NCI-H526 (cell line): ENCODE results near the gene CMC1.
A peak's percentile ranks its signal among the peaks of the same experiment; 100 is the strongest.

Experiments used
- DNase-seq, 2 experiments: peaks; one replicate each; lab custom pipeline; 2025; lab: John Stamatoyannopoulos, UW

The CMC1 gene

GRCh38 chr3:28300345-28300962 lies 59.0 kb downstream of the CMC1 start:
- DNase-seq = no peak

GRCh38 chr3:28301688-28302087 lies 60.3 kb downstream of the CMC1 start:
- no peak for DNase-seq

DNA sequence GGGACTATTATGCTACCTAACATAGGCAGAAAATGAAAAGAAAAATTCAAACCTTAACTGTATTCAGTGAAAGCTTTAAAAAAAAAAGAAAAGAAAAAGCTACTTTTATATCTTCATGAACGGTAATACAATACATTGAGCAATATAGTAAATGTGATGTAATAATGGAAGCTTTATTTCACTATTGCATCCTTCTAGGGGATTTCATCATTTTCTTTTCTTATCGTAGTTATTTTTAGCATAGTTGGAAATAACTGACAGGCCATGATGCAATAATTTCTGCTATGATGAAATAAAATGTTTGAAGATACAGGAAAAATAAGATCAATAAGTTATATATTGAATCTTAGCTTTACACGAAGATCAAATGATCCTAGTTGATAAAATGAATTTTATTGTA lies 66.8 kb downstream of the CMC1 start:
- DNase-seq = no peak

GRCh38 chr3:28315711-28316110 lies 74.3 kb downstream of the CMC1 start:
- no peak for DNase-seq

DNA sequence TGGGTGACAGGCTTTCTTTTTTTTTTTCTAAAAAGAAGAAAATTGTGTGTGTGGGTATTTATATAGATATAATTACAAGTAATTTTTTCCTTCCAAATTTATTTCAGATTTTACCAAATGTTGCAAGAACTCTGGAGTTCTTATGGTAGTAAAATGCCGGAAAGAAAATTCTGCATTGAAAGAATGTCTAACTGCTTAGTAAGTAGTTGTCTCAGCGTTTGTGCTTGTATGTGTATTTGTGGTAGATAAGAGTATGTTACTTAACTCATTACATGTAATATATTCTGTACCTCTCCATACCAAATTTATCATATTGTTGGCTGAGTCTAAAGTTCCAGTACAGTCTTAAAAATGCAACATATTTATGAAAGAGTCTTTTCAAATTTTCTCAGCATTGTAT lies 74.8 kb downstream of the CMC1 start:
- DNase-seq = no peak

- peak in 1 of 2 experiments; percentile 68 for DNase-seq
These were observed 76.1 kb downstream of the CMC1 start for GRCh38 chr3:28317438-28318022.

DNA sequence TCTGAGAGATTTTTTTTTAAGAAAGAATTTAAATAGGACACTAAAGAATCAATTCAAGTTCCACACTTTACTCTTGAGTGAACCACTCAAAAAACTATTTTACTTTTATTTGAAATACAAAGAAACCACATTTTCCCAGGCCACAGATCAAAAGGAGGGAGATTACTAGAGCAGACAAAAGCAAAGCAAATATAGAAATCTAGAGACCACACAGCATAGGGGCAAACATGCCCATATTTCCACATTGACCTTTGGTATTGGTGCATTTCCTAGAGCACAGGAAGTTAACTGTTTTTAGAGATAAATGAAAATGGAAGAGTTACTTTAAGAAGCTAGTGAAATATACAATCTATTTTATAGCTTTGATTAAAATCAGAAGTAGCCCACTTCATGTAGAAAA lies 79.6 kb downstream of the CMC1 start:
- no peak for DNase-seq

DNA sequence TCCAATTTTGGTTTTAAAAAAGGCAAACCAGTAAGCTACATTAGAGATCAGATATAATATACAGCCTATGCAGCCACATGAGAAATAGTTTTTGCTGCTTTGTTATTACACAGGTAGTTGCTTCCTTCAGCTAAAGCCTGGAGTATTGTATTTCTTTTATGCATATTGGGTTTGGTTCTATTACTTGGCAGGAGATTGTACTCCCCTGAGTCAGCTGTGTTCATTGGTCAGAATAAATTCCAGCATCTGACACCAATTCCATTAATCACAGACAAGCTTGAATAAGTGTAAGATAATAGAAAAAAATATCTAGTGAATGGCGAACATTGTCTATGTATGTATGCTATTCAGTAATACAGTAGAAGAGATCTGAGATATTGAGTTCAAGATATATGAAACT lies 81.0 kb downstream of the CMC1 start:
- DNase-seq = no peak

DNA sequence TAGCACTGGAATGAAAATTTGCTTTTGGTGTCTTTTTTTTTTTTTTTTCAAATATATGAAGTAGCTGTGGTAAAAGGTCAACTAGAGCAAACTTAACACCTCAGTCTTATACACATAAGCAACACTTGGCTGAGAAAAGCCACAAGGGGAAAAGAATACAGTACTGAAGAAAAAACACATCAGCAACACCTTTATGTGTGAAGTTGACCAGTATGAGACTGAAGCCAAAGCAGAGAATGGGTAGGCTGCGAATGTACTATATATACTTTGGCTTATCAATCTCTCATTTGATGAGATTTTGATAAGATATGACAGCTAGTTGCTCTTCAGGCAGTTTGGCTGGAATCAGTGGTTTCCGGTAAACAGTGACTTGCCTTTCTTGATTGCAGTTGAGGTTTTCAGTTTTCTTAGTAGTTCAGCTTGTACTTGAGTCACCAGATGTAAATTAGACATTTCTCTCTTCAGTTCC lies 85.1 kb downstream of the CMC1 start:
- no peak for DNase-seq

DNA sequence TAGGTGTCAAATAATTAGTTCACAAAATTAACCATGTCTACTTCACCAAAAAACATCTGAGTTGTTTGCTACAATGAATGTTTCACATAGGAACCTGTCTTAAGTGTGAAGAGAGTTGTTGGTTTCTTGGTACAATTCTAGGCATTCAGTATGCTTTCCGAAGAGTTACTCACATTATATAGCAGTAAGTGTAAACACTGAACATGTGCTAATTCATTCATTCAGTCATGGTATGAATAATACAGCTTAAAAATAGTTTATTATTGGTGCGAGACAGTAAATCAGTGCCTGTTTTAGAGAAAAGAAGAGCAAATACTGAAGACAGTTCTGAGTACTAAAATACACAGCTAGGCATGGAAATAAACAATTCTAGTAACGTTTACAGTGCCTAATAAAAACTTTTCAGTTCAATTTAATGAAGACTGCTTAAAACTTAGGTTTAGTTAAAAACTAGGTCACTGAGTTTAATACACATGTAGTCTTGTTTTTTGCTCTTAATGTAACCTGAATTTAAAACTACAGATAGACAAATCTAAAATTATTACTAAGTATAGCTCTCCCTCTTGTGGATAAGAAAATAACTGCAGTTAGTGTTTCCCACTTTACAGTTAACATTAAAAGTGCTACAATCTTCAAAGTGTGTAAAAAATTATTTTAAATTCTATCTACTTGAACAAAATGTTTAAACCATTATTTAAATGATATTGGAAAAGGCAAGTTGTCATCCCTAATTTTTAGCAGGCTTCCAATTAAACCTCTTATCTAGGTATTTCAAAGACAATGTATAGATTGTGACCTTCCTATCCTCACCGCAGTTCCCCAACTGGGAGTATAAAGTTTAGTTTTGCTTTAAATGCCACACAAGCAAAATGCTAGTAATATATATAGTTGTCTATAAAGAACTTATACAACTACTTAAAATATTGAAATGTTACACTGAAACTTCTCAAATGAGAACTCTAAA lies 87.1 kb downstream of the CMC1 start:
- DNase-seq = peak in 1 of 2 experiments; percentile 51

DNA sequence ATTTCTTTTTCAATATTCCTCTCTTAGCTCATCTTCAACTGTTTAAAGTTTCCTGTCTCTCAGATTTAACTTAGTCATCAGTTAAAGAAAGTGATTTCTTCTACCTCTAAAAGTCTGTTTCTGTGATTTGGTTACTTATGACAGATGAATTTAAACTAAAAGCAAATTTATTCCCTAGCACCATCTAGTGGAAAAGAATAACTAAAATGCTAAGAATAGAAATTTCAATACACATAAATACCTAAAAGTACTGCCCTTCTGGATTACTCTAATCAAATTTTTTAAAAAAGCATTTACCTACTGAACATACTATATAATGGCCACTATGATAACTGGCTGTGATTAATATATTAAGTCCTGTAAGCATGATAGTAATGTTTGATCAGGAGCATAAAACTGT lies 93.1 kb downstream of the CMC1 start:
- DNase-seq = no peak

- DNase-seq = no peak
These were observed 93.8 kb downstream of the CMC1 start for GRCh38 chr3:28335246-28335645.

- DNase-seq = no peak
These were observed 95.8 kb downstream of the CMC1 start for GRCh38 chr3:28337230-28337629.

- DNase-seq = no peak
These were observed 101.7 kb downstream of the CMC1 start for GRCh38 chr3:28343144-28343543.

GRCh38 chr3:28345690-28346089 lies 104.3 kb downstream of the CMC1 start:
- DNase-seq = no peak

GRCh38 chr3:28347374-28348264 lies 106.2 kb downstream of the CMC1 start:
- no peak for DNase-seq

GRCh38 chr3:28348265-28348628 lies 106.8 kb downstream of the CMC1 start:
- no peak for DNase-seq

GRCh38 chr3:28348629-28349468 lies 107.4 kb downstream of the CMC1 start, which contains the start of the genes AZI2 and ZCWPW2:
Gene AZI2 (minus strand): TSS chr3:28348824. CDS start chr3:28340617, 8,207 bp downstream.
Gene ZCWPW2 (plus strand): TSS chr3:28348721. CDS start chr3:28413069, 64,348 bp downstream.
- DNase-seq = peak; percentile 84 to 96

GRCh38 chr3:28349469-28350000 lies 108.1 kb downstream of the CMC1 start:
- no peak for DNase-seq
